ENCODE data around the gene SLC22A3. TPM values are rescaled to one million over a fixed set of nuclear protein-coding genes. Genes with fewer than 3 reads are reported as not detected.

Gene SLC22A3
- total and polyA plus RNA-seq, 2 of the 13 experiments (the other 11 are each of a cell fraction or from before 2014, with no cell fraction given), result 12.0 to 31.5 TPM

DNA sequence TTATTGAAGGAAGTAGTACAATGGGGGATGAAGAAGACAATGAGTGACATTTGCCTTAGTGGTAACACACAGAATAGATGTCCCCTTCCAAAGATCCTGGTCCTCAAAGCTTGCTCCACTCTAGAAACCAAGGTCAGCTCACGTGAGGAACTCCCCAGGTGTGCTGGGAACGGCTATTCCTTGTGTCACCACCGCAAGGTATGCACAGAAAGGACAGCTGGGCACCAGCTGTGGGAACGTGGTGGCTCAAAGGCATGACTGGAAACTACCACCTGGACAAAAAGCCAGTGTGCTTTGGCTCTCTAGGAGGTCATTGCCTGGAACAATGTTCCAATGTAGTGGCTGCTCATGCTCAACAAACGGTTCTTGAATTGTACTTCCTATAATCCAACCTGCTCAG is 94.0 kb downstream of the SLC22A3 start (continued):
- TF ChIP-seq, protein P1, sequence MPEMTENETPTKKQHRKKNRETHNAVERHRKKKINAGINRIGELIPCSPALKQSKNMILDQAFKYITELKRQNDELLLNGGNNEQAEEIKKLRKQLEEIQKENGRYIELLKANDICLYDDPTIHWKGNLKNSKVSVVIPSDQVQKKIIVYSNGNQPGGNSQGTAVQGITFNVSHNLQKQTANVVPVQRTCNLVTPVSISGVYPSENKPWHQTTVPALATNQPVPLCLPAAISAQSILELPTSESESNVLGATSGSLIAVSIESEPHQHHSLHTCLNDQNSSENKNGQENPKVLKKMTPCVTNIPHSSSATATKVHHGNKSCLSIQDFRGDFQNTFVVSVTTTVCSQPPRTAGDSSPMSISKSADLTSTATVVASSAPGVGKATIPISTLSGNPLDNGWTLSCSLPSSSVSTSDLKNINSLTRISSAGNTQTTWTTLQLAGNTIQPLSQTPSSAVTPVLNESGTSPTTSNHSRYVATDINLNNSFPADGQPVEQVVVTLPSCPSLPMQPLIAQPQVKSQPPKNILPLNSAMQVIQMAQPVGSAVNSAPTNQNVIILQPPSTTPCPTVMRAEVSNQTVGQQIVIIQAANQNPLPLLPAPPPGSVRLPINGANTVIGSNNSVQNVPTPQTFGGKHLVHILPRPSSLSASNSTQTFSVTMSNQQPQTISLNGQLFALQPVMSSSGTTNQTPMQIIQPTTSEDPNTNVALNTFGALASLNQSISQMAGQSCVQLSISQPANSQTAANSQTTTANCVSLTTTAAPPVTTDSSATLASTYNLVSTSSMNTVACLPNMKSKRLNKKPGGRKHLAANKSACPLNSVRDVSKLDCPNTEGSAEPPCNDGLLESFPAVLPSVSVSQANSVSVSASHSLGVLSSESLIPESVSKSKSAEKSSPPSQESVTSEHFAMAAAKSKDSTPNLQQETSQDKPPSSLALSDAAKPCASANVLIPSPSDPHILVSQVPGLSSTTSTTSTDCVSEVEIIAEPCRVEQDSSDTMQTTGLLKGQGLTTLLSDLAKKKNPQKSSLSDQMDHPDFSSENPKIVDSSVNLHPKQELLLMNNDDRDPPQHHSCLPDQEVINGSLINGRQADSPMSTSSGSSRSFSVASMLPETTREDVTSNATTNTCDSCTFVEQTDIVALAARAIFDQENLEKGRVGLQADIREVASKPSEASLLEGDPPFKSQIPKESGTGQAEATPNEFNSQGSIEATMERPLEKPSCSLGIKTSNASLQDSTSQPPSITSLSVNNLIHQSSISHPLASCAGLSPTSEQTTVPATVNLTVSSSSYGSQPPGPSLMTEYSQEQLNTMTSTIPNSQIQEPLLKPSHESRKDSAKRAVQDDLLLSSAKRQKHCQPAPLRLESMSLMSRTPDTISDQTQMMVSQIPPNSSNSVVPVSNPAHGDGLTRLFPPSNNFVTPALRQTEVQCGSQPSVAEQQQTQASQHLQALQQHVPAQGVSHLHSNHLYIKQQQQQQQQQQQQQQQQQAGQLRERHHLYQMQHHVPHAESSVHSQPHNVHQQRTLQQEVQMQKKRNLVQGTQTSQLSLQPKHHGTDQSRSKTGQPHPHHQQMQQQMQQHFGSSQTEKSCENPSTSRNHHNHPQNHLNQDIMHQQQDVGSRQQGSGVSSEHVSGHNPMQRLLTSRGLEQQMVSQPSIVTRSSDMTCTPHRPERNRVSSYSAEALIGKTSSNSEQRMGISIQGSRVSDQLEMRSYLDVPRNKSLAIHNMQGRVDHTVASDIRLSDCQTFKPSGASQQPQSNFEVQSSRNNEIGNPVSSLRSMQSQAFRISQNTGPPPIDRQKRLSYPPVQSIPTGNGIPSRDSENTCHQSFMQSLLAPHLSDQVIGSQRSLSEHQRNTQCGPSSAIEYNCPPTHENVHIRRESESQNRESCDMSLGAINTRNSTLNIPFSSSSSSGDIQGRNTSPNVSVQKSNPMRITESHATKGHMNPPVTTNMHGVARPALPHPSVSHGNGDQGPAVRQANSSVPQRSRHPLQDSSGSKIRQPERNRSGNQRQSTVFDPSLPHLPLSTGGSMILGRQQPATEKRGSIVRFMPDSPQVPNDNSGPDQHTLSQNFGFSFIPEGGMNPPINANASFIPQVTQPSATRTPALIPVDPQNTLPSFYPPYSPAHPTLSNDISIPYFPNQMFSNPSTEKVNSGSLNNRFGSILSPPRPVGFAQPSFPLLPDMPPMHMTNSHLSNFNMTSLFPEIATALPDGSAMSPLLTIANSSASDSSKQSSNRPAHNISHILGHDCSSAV (CRISPR knock-in tag; IDR thresholded peaks at IDR 0.05; ENCODE audit: borderline replicate concordance), result no peak
- TF ChIP-seq SMAD9 (CRISPR knock-in tag; IDR thresholded peaks at IDR 0.05) (no peak), ZNF10 (CRISPR knock-in tag; IDR thresholded peaks at IDR 0.05; ENCODE audit: borderline replicate concordance, low read depth) (no peak), RFXAP (CRISPR knock-in tag; IDR thresholded peaks at IDR 0.05; ENCODE audit: borderline replicate concordance) (no peak), RBM39 (IDR thresholded peaks at IDR 0.05; ENCODE audit: low read depth, low read length, poor library complexity, severe bottlenecking) (no peak), ZNF598 (CRISPR knock-in tag; IDR thresholded peaks at IDR 0.05; ENCODE audit: borderline replicate concordance) (no peak), ZNF274 (CRISPR knock-in tag; IDR thresholded peaks at IDR 0.05) (no peak), AHR (CRISPR knock-in tag; IDR thresholded peaks at IDR 0.05) (no peak), GATAD1 (CRISPR knock-in tag; IDR thresholded peaks at IDR 0.05) (no peak), ATRX (CRISPR knock-in tag; IDR thresholded peaks at IDR 0.05; ENCODE audit: borderline replicate concordance) (no peak), ZNF253 (CRISPR knock-in tag; IDR thresholded peaks at IDR 0.05; ENCODE audit: borderline replicate concordance) (no peak)

Measured in HepG2 (cell line).